ENCODE measurements around the gene DHDH.

GRCh38 chr19:48991011-48991609 lies 57.6 kb downstream of the DHDH start:
- TF ChIP-seq CTCF (IDR thresholded peaks at IDR 0.05; ENCODE audit: borderline replicate concordance, extremely low read depth, low read length, poor library complexity, severe bottlenecking) (no peak), EZH2 (IDR thresholded peaks at IDR 0.05; ENCODE audit: borderline replicate concordance, low read depth, low read length, severe bottlenecking) (no peak)

All from DND-41 (cell line).